Heart right ventricle (tissue), 16 donors: Measurements from ENCODE around the gene CYREN. TPM values are rescaled to one million over a fixed set of nuclear protein-coding genes. Genes with fewer than 3 reads are reported as not detected.
"Not testable (repeated sequence)": the region's sequence is repeated elsewhere in the genome, so short reads cannot be mapped to it uniquely, and the experiment has no call there.

ENCODE experiments used
- ATAC-seq, 8 donors: fragments of 200-7000 bp; cut with Tn5 transposase; one replicate each; pipeline ENCODE4 v1.9.1; 2020; ENCODE audit warnings: mild to moderate bottlenecking in 8 of 8, moderate library complexity in 8 of 8, moderate number of reproducible peaks in 1 of 8
- DNase-seq, 2 donors: peaks; one replicate each; pipeline ENCODE4 v3.0.0-alpha.2; 2020
- H3K27ac ChIP-seq, 10 donors: fragments of 200-600 bp; sonication (generic) in 2 of 10; one replicate each; pipeline versions ENCODE4 v1.5.0 to v1.8.0; 2020 to 2022; ENCODE audit warnings: mild to moderate bottlenecking in 3 of 10
- H3K27me3 ChIP-seq, 7 donors: fragments of 200-600 bp; one replicate each; pipeline ENCODE4 v1.8.0; 2021 to 2022; ENCODE audit warnings: mild to moderate bottlenecking in 2 of 7
- H3K36me3 ChIP-seq, 9 donors: fragments of 200-600 bp; sonication (generic) in 1 of 9; one replicate each; pipeline versions ENCODE4 v1.5.0 to v1.8.0; 2020 to 2022; ENCODE audit warnings: mild to moderate bottlenecking in 2 of 9
- H3K4me1 ChIP-seq, 9 donors: fragments of 200-600 bp; sonication (generic) in 1 of 9; one replicate each; pipeline versions ENCODE4 v1.5.0 to v1.8.0; 2020 to 2022; ENCODE audit warnings: mild to moderate bottlenecking in 4 of 9
- H3K4me3 ChIP-seq, 10 donors: fragments of 200-600 bp; sonication (generic) in 2 of 10; one replicate each; pipeline versions ENCODE4 v1.5.0 to v1.8.0; 2020 to 2022; ENCODE audit warnings: mild to moderate bottlenecking in 7 of 10, moderate library complexity in 2 of 10
- H3K9me3 ChIP-seq, 11 donors: fragments of 200-600 bp in 10 of 11; sonication (generic) in 2 of 11; one replicate each; pipeline versions ENCODE4 v1.5.0 to v1.8.0; 2013 to 2022; ENCODE audit warnings: mild to moderate bottlenecking in 2 of 11, control low read depth in 1 of 11, moderate library complexity in 1 of 11
- WGBS, 2 donors: extraction: QIAGEN DNeasy Blood & Tissue Kit; methylation state at CpG; one replicate each; pipeline ENCODE4 v1.1.7; 2013; ENCODE audit warnings: inconsistent platforms in 1 of 2; 5-methylcytosine and 5-hydroxymethylcytosine counted together
- intact Hi-C, 10 donors: fragments of 100-400 bp; cut with DNase I; formaldehyde crosslinking; loops; one replicate each; pipeline versions ENCODE4 v1.11.1 to v1.14.2; 2022
- microRNA-seq, 2 donors: library from miRNA; unstranded; fragments of <30 nt; microRNA quantifications; one replicate each; pipeline ENCODE4 v1.2.0, GENCODE V29; 2021
- polyA plus RNA-seq, 2 donors: library from polyadenylated mRNA; stranded (reverse); fragments of 200-250 nt; gene quantifications; one replicate each; pipeline ENCODE4 v1.2.3, GENCODE V29; 2013
- total RNA-seq, 10 donors: library from RNA; stranded (reverse); fragmentation: NEBNext Ultra II Directional in 3 of 10; extraction: Animal tissue kit (Norgen Biotek cat#: 25700) in 3 of 10; gene quantifications; one replicate each; pipeline versions ENCODE4 v1.2.1 to v1.2.4, GENCODE V29; 2021 to 2023
- TF ChIP-seq, protein P1 (sequence below), 9 donors: fragments of 200-600 bp; sonication (generic) in 2 of 9; IDR thresholded peaks; one replicate each; pipeline versions ENCODE4 v1.5.0 to v1.8.0; 2021 to 2022; ENCODE audit warnings: antibody characterized with exemption in 9 of 9, mild to moderate bottlenecking in 5 of 9, moderate library complexity in 1 of 9
- donor health status: Arrhythmogenic right ventricular cardiomyopathy.
- donor health status: ischemic (EF 13 %, LVEDD 7.1; RV severe dilation, severe dysfunction).
- donor health status: healthy with polysubstance abuse.
- donor health status: DM: no; HTN: yes; CAD: no.
- donor health status: DM: no; HTN: no; CAD: no.
- donor health status: ischemic (EF 25% LVEDD 6.9; RV normal size, moderate dysfunction).
- donor health status: ischemic (EF 25% LVEDD 5.7; RV mildly dilated, moderate dysfunction).
- donor health status: healthy.
- donor health status: DM: yes; HTN: yes; CAD: no.
- donor health status: Ischemic cardiomyopathy.
- donor health status: ischemic (EF 35%, LVEDD 5.7; RV mildly dilated, moderate dysfunction).
- donor health status: nonischemic (EF 11% LVEDD 7.7; RV severe dilation, severe dysfunction).
- donor health status: DM: yes; HTN: yes; CAD: no.
- donor health status: PGD.
- donor health status: ischemic (EF 29% LVEDD 5.4; RV normal size, mild dysfunction).
- donor health status: nonischemic (EF 23%, LVEDD 6.1; RV moderate dilation, normal function).

Gene CYREN
- total and polyA plus RNA-seq, 12 donors = 16.0 to 33.3 (median 22.6) TPM

DNA sequence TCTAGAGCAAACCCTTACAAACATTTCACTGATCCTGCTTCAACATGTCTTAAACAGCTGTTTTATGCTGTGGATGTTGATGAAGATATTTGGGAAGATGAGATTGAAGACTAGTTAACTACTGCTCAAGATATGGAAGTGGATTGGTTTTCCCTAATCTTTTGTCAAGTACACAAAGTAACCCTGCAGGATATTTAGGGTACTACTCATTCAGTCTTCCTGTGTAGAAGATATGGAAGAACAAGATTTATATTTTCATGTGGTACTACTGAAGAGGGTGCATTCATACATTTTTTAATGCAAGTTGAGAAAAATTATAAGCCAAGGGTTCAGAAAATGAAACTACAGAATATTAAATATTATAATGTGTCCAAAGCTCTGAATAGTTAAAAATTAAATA is 40.9 kb downstream of the CYREN start:
- ATAC-seq = no peak

DNA sequence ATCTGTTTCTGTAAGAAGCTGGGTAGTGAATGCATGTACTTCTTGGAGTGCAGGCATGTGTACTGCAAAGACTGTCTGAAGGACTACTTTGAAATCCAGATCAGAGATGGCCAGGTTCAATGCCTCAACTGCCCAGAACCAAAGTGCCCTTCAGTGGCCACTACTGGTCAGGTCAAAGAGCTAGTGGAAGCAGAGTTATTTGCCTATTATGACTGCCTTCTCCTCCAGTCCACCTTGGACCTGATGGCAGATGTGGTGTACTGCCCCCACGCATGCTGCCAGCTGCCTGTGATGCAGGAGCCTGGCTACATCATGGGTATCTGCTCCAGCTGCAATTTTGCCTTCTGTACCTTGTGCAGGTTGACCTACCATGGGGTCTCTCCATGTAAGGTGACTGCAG is 41.6 kb downstream of the CYREN start:
- Histone ChIP-seq H3K27me3 (no peaks in the 10 kb centered on the region), H3K36me3 (no peaks in the 10 kb centered on the region), H3K4me1 (peaks cover 0 to 5% (median 0%) of the 10 kb centered on the region in 9 donors), H3K4me3 (no peak overlapping the region), H3K27ac (no peak overlapping the region), H3K9me3 (peaks cover 0 to 14% (median 4%) of the 10 kb centered on the region in 11 donors)
- TF ChIP-seq, protein P1, sequence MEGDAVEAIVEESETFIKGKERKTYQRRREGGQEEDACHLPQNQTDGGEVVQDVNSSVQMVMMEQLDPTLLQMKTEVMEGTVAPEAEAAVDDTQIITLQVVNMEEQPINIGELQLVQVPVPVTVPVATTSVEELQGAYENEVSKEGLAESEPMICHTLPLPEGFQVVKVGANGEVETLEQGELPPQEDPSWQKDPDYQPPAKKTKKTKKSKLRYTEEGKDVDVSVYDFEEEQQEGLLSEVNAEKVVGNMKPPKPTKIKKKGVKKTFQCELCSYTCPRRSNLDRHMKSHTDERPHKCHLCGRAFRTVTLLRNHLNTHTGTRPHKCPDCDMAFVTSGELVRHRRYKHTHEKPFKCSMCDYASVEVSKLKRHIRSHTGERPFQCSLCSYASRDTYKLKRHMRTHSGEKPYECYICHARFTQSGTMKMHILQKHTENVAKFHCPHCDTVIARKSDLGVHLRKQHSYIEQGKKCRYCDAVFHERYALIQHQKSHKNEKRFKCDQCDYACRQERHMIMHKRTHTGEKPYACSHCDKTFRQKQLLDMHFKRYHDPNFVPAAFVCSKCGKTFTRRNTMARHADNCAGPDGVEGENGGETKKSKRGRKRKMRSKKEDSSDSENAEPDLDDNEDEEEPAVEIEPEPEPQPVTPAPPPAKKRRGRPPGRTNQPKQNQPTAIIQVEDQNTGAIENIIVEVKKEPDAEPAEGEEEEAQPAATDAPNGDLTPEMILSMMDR (IDR thresholded peaks at IDR 0.05) = peak in 1 of 9 donors; percentile 7
- 91 to 100% methylated on average over 1 of the region's 1 CpG for WGBS, 2 donors
- DNase-seq = no peak
- ATAC-seq = no peak
- intact Hi-C loops = no loop called here

More for the DNA sequence above, 40.9 kb downstream of the CYREN start:
- peaks cover 0 to 14% (median 4%) of the 10 kb centered on the region in 11 donors for H3K9me3 ChIP-seq
- intact Hi-C loops = no loop called here
- no peaks in the 10 kb centered on the region for H3K27me3 ChIP-seq
- TF ChIP-seq, protein P1 (IDR thresholded peaks at IDR 0.05) = no peak
- no peaks in the 10 kb centered on the region for H3K36me3 ChIP-seq
- H3K4me3 ChIP-seq = no peak overlapping the region
- no peak overlapping the region for H3K27ac ChIP-seq
- peaks cover 0 to 5% (median 0%) of the 10 kb centered on the region in 9 donors for H3K4me1 ChIP-seq
- no peak for DNase-seq

DNA sequence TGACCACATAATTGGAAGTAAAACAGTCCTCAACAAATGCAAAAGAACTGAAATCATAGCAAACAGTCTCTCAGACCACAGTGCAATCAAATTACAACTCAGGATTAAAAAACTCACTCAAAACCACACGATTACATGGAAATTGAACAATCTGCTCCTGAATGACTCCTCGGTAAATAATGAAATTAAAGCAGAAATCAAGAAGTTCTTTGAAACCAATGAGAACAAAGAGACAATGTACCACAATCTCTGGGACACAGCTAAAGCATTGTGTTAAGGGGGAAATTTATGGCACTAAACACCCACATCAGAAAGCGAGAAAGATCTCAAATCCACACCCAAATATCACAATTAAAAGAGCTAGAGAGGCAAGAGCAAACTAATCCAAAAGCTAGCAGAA is 45.9 kb downstream of the CYREN start:
- H3K4me3 ChIP-seq, H3K27ac ChIP-seq, H3K4me1 ChIP-seq, intact Hi-C loops, DNase-seq, H3K27me3 ChIP-seq, ATAC-seq: not testable (repeated sequence)
- Histone ChIP-seq H3K36me3 (peaks cover 0 to 13% (median 0%) of the 10 kb centered on the region in 9 donors), H3K9me3 (peaks cover 0 to 23% (median 3%) of the 10 kb centered on the region in 11 donors)
- 86 to 94% methylated on average over 3 of the region's 3 CpGs for WGBS, 2 donors

DNA sequence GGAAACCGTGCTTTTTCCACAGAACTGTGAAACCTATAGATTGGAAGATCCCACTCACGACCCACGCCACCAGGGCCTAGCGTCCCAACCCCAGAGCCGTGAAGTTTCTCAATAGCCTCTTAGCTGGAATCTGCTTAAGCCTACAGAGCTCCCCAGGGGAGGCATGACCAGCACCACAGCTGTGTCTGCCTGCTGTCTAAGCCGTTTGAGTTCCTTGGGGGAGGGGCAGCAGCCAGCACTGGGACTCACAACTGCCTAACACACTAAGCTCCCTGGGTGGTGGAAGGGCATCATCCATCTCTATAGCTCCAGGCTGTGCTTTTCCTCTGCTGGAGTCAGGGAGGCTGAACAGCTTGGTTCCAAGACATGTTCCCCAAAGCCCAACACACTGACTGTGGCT is 48.6 kb downstream of the CYREN start:
- DNase-seq (peak; percentile 18 to 22), ATAC-seq (peak in 3 of 8 donors; percentile 44 to 82 (median 47))
- H3K4me3 ChIP-seq = no peak overlapping the region
- H3K27ac ChIP-seq = no peak overlapping the region
- peaks cover 0 to 27% (median 6%) of the 10 kb centered on the region in 11 donors for H3K9me3 ChIP-seq
- no peaks in the 10 kb centered on the region for H3K27me3 ChIP-seq
- peaks cover 0 to 13% (median 0%) of the 10 kb centered on the region in 9 donors for H3K36me3 ChIP-seq
- TF ChIP-seq, protein P1 (IDR thresholded peaks at IDR 0.05) = no peak
- no peaks in the 10 kb centered on the region for H3K4me1 ChIP-seq
- intact Hi-C loops = no loop called here
- 75 to 81% methylated on average over 6 of the region's 6 CpGs for WGBS, 2 donors

DNA sequence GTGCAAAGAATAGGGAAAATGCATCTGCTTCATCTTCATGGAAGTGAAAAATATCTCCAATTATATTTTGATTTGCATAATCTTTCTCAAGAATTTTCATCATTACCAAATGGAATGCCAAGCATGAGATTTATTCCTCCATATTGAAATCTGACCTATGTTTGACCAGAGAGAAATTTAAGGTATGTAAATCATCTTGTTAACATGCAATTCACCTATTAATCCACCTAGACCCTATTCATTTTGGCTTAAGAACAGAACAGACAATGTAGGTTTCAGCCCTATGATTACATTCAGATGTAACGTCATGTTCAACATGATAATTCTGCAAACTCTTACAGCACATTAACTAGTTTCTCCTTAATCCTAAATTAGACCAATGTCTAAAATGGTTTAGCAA is 53.4 kb downstream of the CYREN start:
- intact Hi-C loops = no loop called here
- ATAC-seq (no peak), DNase-seq (no peak)
- no peak overlapping the region for H3K4me3 ChIP-seq
- TF ChIP-seq, protein P1 (IDR thresholded peaks at IDR 0.05) = no peak
- H3K27ac ChIP-seq = no peak overlapping the region
- no peaks in the 10 kb centered on the region for H3K4me1 ChIP-seq
- WGBS, 2 donors = 95 to 98% methylated on average over 1 of the region's 1 CpG
- H3K36me3 ChIP-seq = peaks cover 0 to 13% (median 0%) of the 10 kb centered on the region in 9 donors
- no peaks in the 10 kb centered on the region for H3K27me3 ChIP-seq
- H3K9me3 ChIP-seq = peaks cover 0 to 22% (median 6%) of the 10 kb centered on the region in 11 donors

Small RNA genes lying within 50 kb of the gene (microRNA-seq; reads per million reads assigned to microRNA genes)
- gene MIR6509 = 0 reads per million in 2 donors

Other genes with a start within 250 kb of the CYREN start
- 1 to 10 TPM in 8 of 10 donors, under 1 TPM in 2; 0.64 to 2.6 (median 1.3) TPM for gene AGBL3, start 184.2 kb downstream of the CYREN start, total RNA-seq
- under 1 TPM; 0.88 to 0.95 TPM for gene AGBL3, start 184.2 kb downstream of the CYREN start, polyA plus RNA-seq
- 10 to 100 TPM; 15.7 to 74.1 (median 26.2) TPM for gene TMEM140, start 22.6 kb downstream of the CYREN start, total RNA-seq
- gene TMEM140, start 22.6 kb downstream of the CYREN start, polyA plus RNA-seq = 10 to 100 TPM in 1 of 2 donors, 1 to 10 TPM in 1; 6.1 to 28.3 TPM
- 10 to 100 TPM in 1 of 10 donors, 1 to 10 TPM in 9; 3.0 to 10.4 (median 5.9) TPM for gene WDR91, start 40.8 kb upstream of the CYREN start, total RNA-seq
- gene WDR91, start 40.8 kb upstream of the CYREN start, polyA plus RNA-seq = 1 to 10 TPM; 3.7 to 8.6 TPM
- not detected for gene STRA8, start 63.1 kb upstream of the CYREN start, total RNA-seq
- not detected for gene STRA8, start 63.1 kb upstream of the CYREN start, polyA plus RNA-seq